ENCODE measurements around the gene PKD1L1. TPM values are rescaled to one million over a fixed set of nuclear protein-coding genes. Genes with fewer than 3 reads are reported as not detected.
"Not testable (repeated sequence)": the region's sequence is repeated elsewhere in the genome, so short reads cannot be mapped to it uniquely, and the experiment has no call there.

The PKD1L1 gene
- polyA plus RNA-seq, 5 donors, result 0.20 to 0.54 (median 0.28) TPM

- DNase-seq, result no peak
These were observed 8.0 kb upstream of the PKD1L1 start for GRCh38 chr7:47956220-47956619.

- DNase-seq, result no peak
These were observed 6.1 kb upstream of the PKD1L1 start for GRCh38 chr7:47954231-47954911.

GRCh38 chr7:47953822-47954221 lies 5.6 kb upstream of the PKD1L1 start:
- no peak for DNase-seq

GRCh38 chr7:47952224-47952623 lies 4.0 kb upstream of the PKD1L1 start:
- no peak for DNase-seq

GRCh38 chr7:47951374-47951773 lies 3.1 kb upstream of the PKD1L1 start:
- peak in 1 of 2 donors; percentile 14 for DNase-seq

- no peak for DNase-seq
These were observed 2.4 kb upstream of the PKD1L1 start for GRCh38 chr7:47950714-47951113.

GRCh38 chr7:47949703-47950102 lies 1.4 kb upstream of the PKD1L1 start:
- DNase-seq, result no peak

- no peak for DNase-seq
These were observed 914 bp downstream of the PKD1L1 start for GRCh38 chr7:47947355-47947749.

- DNase-seq, result no peak
These were observed 1.5 kb downstream of the PKD1L1 start for GRCh38 chr7:47946581-47947354.

GRCh38 chr7:47945261-47946015 lies 2.8 kb downstream of the PKD1L1 start:
- peak; percentile 31 to 54 for DNase-seq

- DNase-seq, result no peak
These were observed 3.6 kb downstream of the PKD1L1 start for GRCh38 chr7:47944536-47945260.

- no peak for DNase-seq
These were observed 4.4 kb downstream of the PKD1L1 start for GRCh38 chr7:47943676-47944474.

GRCh38 chr7:47942651-47943050 lies 5.6 kb downstream of the PKD1L1 start:
- not testable (repeated sequence) for DNase-seq

GRCh38 chr7:47942132-47942531 lies 6.1 kb downstream of the PKD1L1 start:
- DNase-seq, result no peak

GRCh38 chr7:47941136-47941844 lies 7.0 kb downstream of the PKD1L1 start:
- DNase-seq, result no peak

- no peak for DNase-seq
These were observed 7.9 kb downstream of the PKD1L1 start for GRCh38 chr7:47940088-47941013.

- DNase-seq, result no peak
These were observed 8.7 kb downstream of the PKD1L1 start for GRCh38 chr7:47939425-47940036.

GRCh38 chr7:47938574-47939165 lies 9.6 kb downstream of the PKD1L1 start:
- DNase-seq, result no peak

Measured in right lung (tissue), 5 donors.